Measurements from ENCODE around the gene MCF2L.

DNA sequence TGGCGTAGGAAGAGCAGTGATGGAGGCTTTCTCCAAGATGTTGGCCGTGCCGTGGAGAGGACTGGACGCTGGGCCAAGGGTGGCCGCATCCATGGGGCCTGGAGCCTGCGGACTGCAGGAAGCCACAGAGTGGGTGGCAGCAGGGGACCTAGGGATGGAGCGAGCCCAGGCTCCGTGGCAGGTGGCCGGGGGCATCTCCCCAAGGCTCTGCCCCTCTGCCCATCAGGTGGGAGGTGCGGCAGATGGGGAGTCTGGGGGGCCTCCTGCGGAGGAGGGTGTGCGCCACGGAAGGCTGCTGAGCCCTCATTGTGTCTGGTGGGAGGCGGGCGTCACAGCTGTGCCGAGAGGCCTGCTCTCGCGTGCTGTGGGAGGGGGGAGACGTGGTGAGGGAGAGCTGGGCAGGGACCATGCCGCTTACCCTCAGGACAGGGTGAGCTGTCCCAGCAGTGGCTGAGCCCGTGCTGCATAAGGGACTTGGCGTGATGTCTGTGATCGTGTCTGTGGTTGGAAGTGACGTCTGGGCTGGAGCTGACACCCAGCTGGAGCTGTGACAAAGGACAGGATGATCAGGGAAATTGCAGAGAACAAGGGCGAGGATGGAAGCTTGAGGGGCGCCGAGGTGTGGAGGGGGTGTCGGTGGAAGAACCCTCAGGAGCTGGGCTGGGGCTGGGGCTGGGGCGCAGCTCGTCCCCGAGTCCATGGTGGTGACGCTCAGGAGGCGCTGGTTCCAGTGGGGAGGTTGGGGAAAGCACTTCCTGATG lies 13.4 kb downstream of the MCF2L start:
- TF ChIP-seq, protein P1, sequence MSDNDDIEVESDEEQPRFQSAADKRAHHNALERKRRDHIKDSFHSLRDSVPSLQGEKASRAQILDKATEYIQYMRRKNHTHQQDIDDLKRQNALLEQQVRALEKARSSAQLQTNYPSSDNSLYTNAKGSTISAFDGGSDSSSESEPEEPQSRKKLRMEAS (IDR thresholded peaks at IDR 0.05; ENCODE audit: low read depth, low read length): no peak
- TF ChIP-seq POLR2AphosphoS5 (IDR thresholded peaks at IDR 0.05; ENCODE audit: low read length): no peak
- no peak for TF ChIP-seq ZBTB4 (CRISPR knock-in tag; IDR thresholded peaks at IDR 0.05)
- no peak for TF ChIP-seq FOXK2 (IDR thresholded peaks at IDR 0.05)
- TF ChIP-seq PKNOX1 (IDR thresholded peaks at IDR 0.05): no peak
- TF ChIP-seq, protein P2, sequence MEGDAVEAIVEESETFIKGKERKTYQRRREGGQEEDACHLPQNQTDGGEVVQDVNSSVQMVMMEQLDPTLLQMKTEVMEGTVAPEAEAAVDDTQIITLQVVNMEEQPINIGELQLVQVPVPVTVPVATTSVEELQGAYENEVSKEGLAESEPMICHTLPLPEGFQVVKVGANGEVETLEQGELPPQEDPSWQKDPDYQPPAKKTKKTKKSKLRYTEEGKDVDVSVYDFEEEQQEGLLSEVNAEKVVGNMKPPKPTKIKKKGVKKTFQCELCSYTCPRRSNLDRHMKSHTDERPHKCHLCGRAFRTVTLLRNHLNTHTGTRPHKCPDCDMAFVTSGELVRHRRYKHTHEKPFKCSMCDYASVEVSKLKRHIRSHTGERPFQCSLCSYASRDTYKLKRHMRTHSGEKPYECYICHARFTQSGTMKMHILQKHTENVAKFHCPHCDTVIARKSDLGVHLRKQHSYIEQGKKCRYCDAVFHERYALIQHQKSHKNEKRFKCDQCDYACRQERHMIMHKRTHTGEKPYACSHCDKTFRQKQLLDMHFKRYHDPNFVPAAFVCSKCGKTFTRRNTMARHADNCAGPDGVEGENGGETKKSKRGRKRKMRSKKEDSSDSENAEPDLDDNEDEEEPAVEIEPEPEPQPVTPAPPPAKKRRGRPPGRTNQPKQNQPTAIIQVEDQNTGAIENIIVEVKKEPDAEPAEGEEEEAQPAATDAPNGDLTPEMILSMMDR (IDR thresholded peaks at IDR 0.05 in 2 of 3, conservative IDR thresholded peaks at IDR 0.05 in 1 of 3; ENCODE audit: control insufficient read depth in 2 of 3, extremely low read depth in 1 of 3, insufficient read depth in 1 of 3, low read depth in 3 of 3, low read length in 3 of 3): no peak
- TF ChIP-seq STAT3 (IDR thresholded peaks at IDR 0.05; ENCODE audit: low read depth, low read length): no peak
- TF ChIP-seq TCF12 (IDR thresholded peaks at IDR 0.05; ENCODE audit: low read depth, low read length): no peak
- TF ChIP-seq, protein P3, sequence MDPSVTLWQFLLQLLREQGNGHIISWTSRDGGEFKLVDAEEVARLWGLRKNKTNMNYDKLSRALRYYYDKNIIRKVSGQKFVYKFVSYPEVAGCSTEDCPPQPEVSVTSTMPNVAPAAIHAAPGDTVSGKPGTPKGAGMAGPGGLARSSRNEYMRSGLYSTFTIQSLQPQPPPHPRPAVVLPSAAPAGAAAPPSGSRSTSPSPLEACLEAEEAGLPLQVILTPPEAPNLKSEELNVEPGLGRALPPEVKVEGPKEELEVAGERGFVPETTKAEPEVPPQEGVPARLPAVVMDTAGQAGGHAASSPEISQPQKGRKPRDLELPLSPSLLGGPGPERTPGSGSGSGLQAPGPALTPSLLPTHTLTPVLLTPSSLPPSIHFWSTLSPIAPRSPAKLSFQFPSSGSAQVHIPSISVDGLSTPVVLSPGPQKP (IDR thresholded peaks at IDR 0.05; ENCODE audit: low read depth, low read length): no peak
- TF ChIP-seq USF1 (IDR thresholded peaks at IDR 0.05; ENCODE audit: borderline replicate concordance, extremely low read length, insufficient read depth, low read depth, low read length): no peak
- no peak for TF ChIP-seq TAF1 (IDR thresholded peaks at IDR 0.05; ENCODE audit: borderline replicate concordance, low read depth, low read length)
